HCT116 (cell line): Measurements from ENCODE around the gene SLC14A1. TPM values are rescaled to one million over a fixed set of nuclear protein-coding genes. Genes with fewer than 3 reads are reported as not detected.

Experiments
- ATAC-seq: fragments of 200-7000 bp; cut with Tn5 transposase; 2 replicates; pipeline ENCODE4 v1.9.1; 2020; ENCODE audit warnings: mild to moderate bottlenecking, moderate library complexity
- BruUV-seq: library from RNA; stranded (reverse); fragments of 400-500 nt; replicated peaks from 2 replicates; lab custom pipeline; 2021; lab: Mats Ljungman, UMichigan
- CTCF ChIA-PET: fragments of 300-600 bp; sonication (Branson Sonifier 250); formaldehyde crosslinking; loops from one replicate; lab custom pipeline; 2021; ENCODE audit warnings: antibody characterized with exemption; lab: Charles Lee
- POLR2A ChIA-PET: fragments of 300-600, 350-600 bp; sonication (Branson Sonifier 250); formaldehyde crosslinking; loops from one replicate; lab custom pipeline; 2021; ENCODE audit warnings: antibody characterized with exemption; lab: Charles Lee
- RAD21 ChIA-PET, 2 experiments: fragments of 300-600 bp; sonication (Branson Sonifier 250); formaldehyde crosslinking; loops; one replicate each; lab custom pipeline; 2023; ENCODE audit warnings: low total read pairs in 2 of 2; ENCODE audit not compliant: uncharacterized antibody in 2 of 2, unreplicated experiment in 2 of 2, low non-redundant PET in 1 of 2; lab: Charles Lee
- DNase-seq: peaks from one replicate; pipeline ENCODE4 v3.0.0-alpha.2; 2010; ENCODE audit warnings: low read depth, low spot score
- H2AFZ ChIP-seq: fragments of 200-600 bp; shearing (Covaris generic), sonication (generic); 2 replicates; pipeline ENCODE4 v1.6.1; 2017; ENCODE audit warnings: low read depth, mixed run types, mixed read lengths, antibody characterized with exemption, low read length; ENCODE audit not compliant: poor library complexity, severe bottlenecking
- H3K27ac ChIP-seq: 2 replicates; pipeline ENCODE4 v1.5.1; 2012; ENCODE audit warnings: low read depth, low read length
- H3K27me3 ChIP-seq: fragments of 200-600 bp; sonication (generic); 2 replicates; pipeline ENCODE4 v1.6.1; 2016; ENCODE audit warnings: mixed run types, low read length, mixed read lengths; ENCODE audit not compliant: insufficient read depth
- H3K36me3 ChIP-seq, 2 experiments: fragments of 200-500 bp in 1 of 2; fragments of 200-600 bp in 1 of 2; sonication (Bioruptor generic) in 1 of 2; sonication (generic) in 1 of 2; 2 replicates each; pipeline versions ENCODE4 v1.5.1 to v1.6.1; 2014 to 2016; ENCODE audit warnings: low read length in 2 of 2, inconsistent platforms in 1 of 2, mixed read lengths in 1 of 2, mixed run types in 1 of 2; ENCODE audit not compliant: insufficient read depth in 2 of 2, control insufficient read depth in 1 of 2
- H3K4me1 ChIP-seq, 2 experiments: fragments of 200-600 bp in 1 of 2; sonication (generic) in 1 of 2; 2 replicates each; pipeline versions ENCODE4 v1.5.1 to v1.6.1; 2012 to 2017; ENCODE audit warnings: low read length in 2 of 2, inconsistent platforms in 1 of 2, mild to moderate bottlenecking in 1 of 2, mixed read lengths in 1 of 2, mixed run types in 1 of 2, moderate library complexity in 1 of 2; ENCODE audit not compliant: insufficient read depth in 2 of 2, control insufficient read depth in 1 of 2
- H3K4me2 ChIP-seq: fragments of 200-600 bp; sonication (generic); 2 replicates; pipeline ENCODE4 v1.6.1; 2017; ENCODE audit warnings: mixed run types, low read length, mixed read lengths
- H3K4me3 ChIP-seq, 2 experiments: fragments of 200-600 bp in 1 of 2; sonication (generic) in 1 of 2; replicated peaks in 1 of 2; 2 replicates each; pipeline ENCODE4 v1.5.1; 2011 to 2016; ENCODE audit warnings: low read length in 2 of 2, control low read depth in 1 of 2, low read depth in 1 of 2, mild to moderate bottlenecking in 1 of 2, mixed read lengths in 1 of 2, mixed run types in 1 of 2
- H3K79me2 ChIP-seq: fragments of 200-600 bp; sonication (generic); 2 replicates; pipeline ENCODE4 v1.6.1; 2017; ENCODE audit warnings: mild to moderate bottlenecking, mixed run types, low read length, moderate library complexity, mixed read lengths; ENCODE audit not compliant: insufficient read depth
- H3K9ac ChIP-seq: fragments of 200-600 bp; sonication (generic); 2 replicates; pipeline ENCODE4 v1.6.1; 2016; ENCODE audit warnings: low read length, mixed read lengths
- H3K9me2 ChIP-seq: fragments of 200-600 bp; sonication (generic), shearing (Covaris generic); 2 replicates; pipeline ENCODE4 v1.6.1; 2017; ENCODE audit warnings: mixed run types, mild to moderate bottlenecking, moderate library complexity; ENCODE audit not compliant: insufficient read depth
- H3K9me3 ChIP-seq, 2 experiments: fragments of 200-500 bp in 1 of 2; fragments of 200-600 bp in 1 of 2; sonication (Bioruptor generic) in 1 of 2; sonication (generic) in 1 of 2; 2 replicates each; pipeline ENCODE4 v1.6.1; 2014 to 2017; ENCODE audit warnings: low read length in 2 of 2, mixed read lengths in 2 of 2, inconsistent platforms in 1 of 2, low read depth in 1 of 2, mild to moderate bottlenecking in 1 of 2, mixed run types in 1 of 2, moderate library complexity in 1 of 2; ENCODE audit not compliant: control insufficient read depth in 1 of 2, insufficient read depth in 1 of 2
- H4K20me1 ChIP-seq: fragments of 200-600 bp; sonication (generic), shearing (Covaris generic); 2 replicates; pipeline ENCODE4 v1.6.1; 2017; ENCODE audit warnings: mixed run types, mild to moderate bottlenecking, moderate library complexity; ENCODE audit not compliant: insufficient read depth
- CBX3 ChIP-seq: IDR thresholded peaks from 2 replicates; pipeline ENCODE4 v1.6.1; 2012; ENCODE audit warnings: low read depth
- CTCF ChIP-seq, 3 experiments: fragments of 200-600 bp in 1 of 3; sonication (generic) in 1 of 3; IDR thresholded peaks in 2 of 3; conservative IDR thresholded peaks in 1 of 3; 2 replicates each; pipeline ENCODE4 v1.5.1; 2012 to 2017; ENCODE audit warnings: low read depth in 2 of 3, low read length in 2 of 3, antibody characterized with exemption in 1 of 3, borderline replicate concordance in 1 of 3, control low read depth in 1 of 3, mild to moderate bottlenecking in 1 of 3, mixed read lengths in 1 of 3, mixed run types in 1 of 3, moderate library complexity in 1 of 3; ENCODE audit not compliant: insufficient read depth in 1 of 3
- EGR1 ChIP-seq: IDR thresholded peaks from 2 replicates; pipeline ENCODE4 v1.6.1; 2012; ENCODE audit warnings: low read depth
- ELF1 ChIP-seq: IDR thresholded peaks from 2 replicates; pipeline ENCODE4 v1.6.1; 2012; ENCODE audit warnings: low read depth, borderline replicate concordance
- EZH2phosphoT487 ChIP-seq: fragments of 200-600 bp; IDR thresholded peaks from 2 replicates; pipeline ENCODE4 v1.6.1; 2018; ENCODE audit warnings: antibody characterized with exemption, borderline replicate concordance
- FOSL1 ChIP-seq: IDR thresholded peaks from 2 replicates; pipeline ENCODE4 v1.6.1; 2012; ENCODE audit warnings: low read depth
- JUND ChIP-seq: IDR thresholded peaks from 2 replicates; pipeline ENCODE4 v1.6.1; 2012
- MAX ChIP-seq: IDR thresholded peaks from 2 replicates; pipeline ENCODE4 v1.6.1; 2012
- POLR2AphosphoS5 ChIP-seq: IDR thresholded peaks from 2 replicates; pipeline ENCODE4 v1.6.1; 2011; ENCODE audit warnings: mild to moderate bottlenecking, low read depth, low read length, moderate library complexity
- RAD21 ChIP-seq: IDR thresholded peaks from 2 replicates; pipeline ENCODE4 v1.6.1; 2012; ENCODE audit warnings: low read depth, mild to moderate bottlenecking
- REST ChIP-seq: IDR thresholded peaks from 2 replicates; pipeline ENCODE4 v1.6.1; 2012; ENCODE audit warnings: low read depth
- SIN3A ChIP-seq: IDR thresholded peaks from 2 replicates; pipeline ENCODE4 v1.6.1; 2012; ENCODE audit warnings: low read depth
- SP1 ChIP-seq: IDR thresholded peaks from 2 replicates; pipeline ENCODE4 v1.6.1; 2012; ENCODE audit warnings: low read depth
- SRF ChIP-seq: IDR thresholded peaks from 2 replicates; pipeline ENCODE4 v1.6.1; 2012; ENCODE audit warnings: low read depth
- TCF7L2 ChIP-seq: IDR thresholded peaks from 2 replicates; pipeline ENCODE4 v1.7.0; 2011; ENCODE audit warnings: borderline replicate concordance, inconsistent platforms; ENCODE audit not compliant: insufficient read depth, insufficient read length; ENCODE audit errors: extremely low read depth
- YY1 ChIP-seq: IDR thresholded peaks from 2 replicates; pipeline ENCODE4 v1.6.1; 2011; ENCODE audit warnings: low read length, low read depth, moderate library complexity, mild to moderate bottlenecking; ENCODE audit not compliant: insufficient replicate concordance; ENCODE audit errors: extremely low read depth
- ZBTB33 ChIP-seq: IDR thresholded peaks from 2 replicates; pipeline ENCODE4 v1.6.1; 2011; ENCODE audit warnings: mild to moderate bottlenecking, low read length, moderate library complexity; ENCODE audit not compliant: insufficient replicate concordance; ENCODE audit errors: extremely low read depth
- ZNF274 ChIP-seq: fragments of 200-500 bp; sonication (Bioruptor generic); IDR thresholded peaks from 2 replicates; pipeline ENCODE4 v1.6.1; 2014; ENCODE audit warnings: mild to moderate bottlenecking, low read depth, low read length, inconsistent platforms
- intact Hi-C: fragments of 100-400 bp; cut with micrococcal nuclease; formaldehyde crosslinking; loops from 2 replicates; pipeline ENCODE4 v1.10.0; 2022
- total RNA-seq: library from RNA; stranded (reverse); gene quantifications from one replicate; pipeline ENCODE4 v1.2.1, GENCODE V29; 2021; ENCODE audit not compliant: unreplicated experiment
- TF ChIP-seq, protein P1 (sequence below): IDR thresholded peaks from 2 replicates; pipeline ENCODE4 v1.6.1; 2012

The SLC14A1 gene
- total RNA-seq, 1 experiment from 2014 or later: not detected

- TF ChIP-seq EGR1 (no peak), ZNF274 (no peak), TCF7L2 (no peak), MAX (no peak), ZBTB33 (no peak), ELF1 (no peak), SRF (no peak), YY1 (no peak), EZH2phosphoT487 (no peak), CBX3 (no peak), REST (no peak), CTCF (IDR thresholded peaks at IDR 0.05 in 2 of 3, conservative IDR thresholded peaks at IDR 0.05 in 1 of 3; ENCODE audit: borderline replicate concordance in 1 of 3, insufficient read depth in 1 of 3, low read depth in 2 of 3, low read length in 2 of 3) (no peak), FOSL1 (no peak), RAD21 (no peak), JUND (no peak), SIN3A (no peak), POLR2AphosphoS5 (no peak), SP1 (no peak)
- TF ChIP-seq, protein P1, sequence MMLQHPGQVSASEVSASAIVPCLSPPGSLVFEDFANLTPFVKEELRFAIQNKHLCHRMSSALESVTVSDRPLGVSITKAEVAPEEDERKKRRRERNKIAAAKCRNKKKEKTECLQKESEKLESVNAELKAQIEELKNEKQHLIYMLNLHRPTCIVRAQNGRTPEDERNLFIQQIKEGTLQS: no peak
- Histone ChIP-seq H2AFZ (no peak overlapping the region), H3K79me2 (no peaks in the 10 kb centered on the region), H3K9me2 (no peaks in the 10 kb centered on the region), H3K9me3 (no peaks in the 10 kb centered on the region), H3K4me1 (peaks cover 8 to 22% of the 10 kb centered on the region in 2 experiments), H3K9ac (no peak overlapping the region), H3K4me2 (no peak overlapping the region), H3K4me3 (no peak overlapping the region), H3K36me3 (no peaks in the 10 kb centered on the region), H4K20me1 (no peaks in the 10 kb centered on the region), H3K27ac (no peak overlapping the region), H3K27me3 (no peaks in the 10 kb centered on the region)
- ATAC-seq: no peak
- ChIA-PET CTCF (no interaction called here), POLR2A (no interaction called here), RAD21 (no interaction called here)
- intact Hi-C loops: no loop called here
- DNase-seq: no peak
- BruUV-seq: no TSS peak
Observed at GRCh38 chr18:45788861-45789260, 64.9 kb downstream of the SLC14A1 start.
